SU-DHL-6 (cell line): ENCODE results near the gene CENPO.

Experiments used
- EZH2phosphoT487 ChIP-seq: fragments of 200-600 bp; sonication (generic), shearing (Covaris generic); conservative IDR thresholded peaks from 2 replicates; pipeline ENCODE4 v1.6.1; 2018; ENCODE audit warnings: mild to moderate bottlenecking, antibody characterized with exemption, low read length, moderate library complexity, mixed read lengths
- TF ChIP-seq, protein P1 (sequence below): fragments of 200-600 bp; sonication (generic); IDR thresholded peaks from one replicate; pipeline ENCODE4 v1.5.1; 2017; ENCODE audit warnings: antibody characterized with exemption, mild to moderate bottlenecking, low read length, moderate library complexity; ENCODE audit not compliant: insufficient read depth, poor library complexity, severe bottlenecking

DNA sequence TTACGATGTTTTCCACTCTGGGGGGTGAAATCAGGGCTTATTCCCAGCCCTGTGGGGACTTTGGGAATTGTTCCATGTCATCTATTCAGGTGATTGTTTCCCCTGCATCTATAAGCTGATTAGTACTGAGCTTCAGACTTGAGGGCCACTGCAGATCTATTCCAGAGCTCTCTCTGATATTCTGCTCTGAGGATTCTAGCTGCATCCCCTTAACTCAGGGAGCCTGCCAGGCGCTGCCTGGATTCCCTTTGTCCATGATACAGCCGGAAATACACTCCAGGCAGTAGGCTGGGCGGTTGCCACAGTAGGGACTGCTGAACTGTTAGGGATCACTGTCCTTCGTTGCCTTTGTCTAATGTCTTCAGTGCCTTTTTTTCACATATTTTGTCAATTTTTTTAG is 31.4 kb upstream of the CENPO start:
- no peak for TF ChIP-seq EZH2phosphoT487
- TF ChIP-seq, protein P1, sequence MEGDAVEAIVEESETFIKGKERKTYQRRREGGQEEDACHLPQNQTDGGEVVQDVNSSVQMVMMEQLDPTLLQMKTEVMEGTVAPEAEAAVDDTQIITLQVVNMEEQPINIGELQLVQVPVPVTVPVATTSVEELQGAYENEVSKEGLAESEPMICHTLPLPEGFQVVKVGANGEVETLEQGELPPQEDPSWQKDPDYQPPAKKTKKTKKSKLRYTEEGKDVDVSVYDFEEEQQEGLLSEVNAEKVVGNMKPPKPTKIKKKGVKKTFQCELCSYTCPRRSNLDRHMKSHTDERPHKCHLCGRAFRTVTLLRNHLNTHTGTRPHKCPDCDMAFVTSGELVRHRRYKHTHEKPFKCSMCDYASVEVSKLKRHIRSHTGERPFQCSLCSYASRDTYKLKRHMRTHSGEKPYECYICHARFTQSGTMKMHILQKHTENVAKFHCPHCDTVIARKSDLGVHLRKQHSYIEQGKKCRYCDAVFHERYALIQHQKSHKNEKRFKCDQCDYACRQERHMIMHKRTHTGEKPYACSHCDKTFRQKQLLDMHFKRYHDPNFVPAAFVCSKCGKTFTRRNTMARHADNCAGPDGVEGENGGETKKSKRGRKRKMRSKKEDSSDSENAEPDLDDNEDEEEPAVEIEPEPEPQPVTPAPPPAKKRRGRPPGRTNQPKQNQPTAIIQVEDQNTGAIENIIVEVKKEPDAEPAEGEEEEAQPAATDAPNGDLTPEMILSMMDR, result no peak
